T47D (cell line): Measurements from ENCODE around the gene MB.

Experiments used
- DNase-seq, 2 experiments: peaks; one replicate each; pipeline versions ENCODE4 v3.0.0 to v3.0.0-alpha.2; 2011 to 2012; ENCODE audit warnings: low read depth in 1 of 2, low spot score in 1 of 2
- JUND ChIP-seq: IDR thresholded peaks from 2 replicates; pipeline ENCODE4 v1.6.1; 2012; ENCODE audit warnings: low read depth
- in situ Hi-C: cut with HindIII; loops from 2 replicates; pipeline ENCODE4 v1.10.0; 2016; ENCODE audit warnings: low sequenced_read_pairs, low pct_unique_long_range_greater_than_20kb

The MB gene

DNA sequence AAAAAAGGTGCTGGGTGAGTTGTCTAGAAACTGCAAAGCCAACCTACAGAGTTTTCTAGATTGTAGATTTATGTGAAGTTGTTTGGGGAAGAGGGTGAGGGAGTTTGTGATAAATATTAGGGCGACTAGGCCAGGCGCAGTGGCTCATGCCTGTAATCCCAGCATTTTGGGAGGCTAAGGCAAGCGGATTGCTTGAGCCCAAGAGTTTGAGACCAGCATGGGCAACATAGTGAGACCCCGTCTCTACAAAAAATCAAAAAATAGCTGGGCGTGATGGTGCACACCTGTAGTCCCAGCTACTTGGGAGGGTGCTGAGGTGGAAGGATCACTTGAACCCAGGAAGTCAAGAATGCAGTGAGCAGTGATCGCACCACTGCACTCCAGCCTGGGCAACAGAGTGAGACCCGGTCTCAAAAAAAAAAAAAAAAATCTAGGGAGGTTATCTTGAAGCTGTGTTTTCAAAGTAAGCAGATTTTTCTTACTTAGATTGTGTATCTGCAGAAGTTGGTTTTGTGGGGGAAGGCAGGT lies 32.0 kb upstream of the MB start:
- TF ChIP-seq JUND: no peak
- in situ Hi-C loops: no loop called here
- DNase-seq: no peak

DNA sequence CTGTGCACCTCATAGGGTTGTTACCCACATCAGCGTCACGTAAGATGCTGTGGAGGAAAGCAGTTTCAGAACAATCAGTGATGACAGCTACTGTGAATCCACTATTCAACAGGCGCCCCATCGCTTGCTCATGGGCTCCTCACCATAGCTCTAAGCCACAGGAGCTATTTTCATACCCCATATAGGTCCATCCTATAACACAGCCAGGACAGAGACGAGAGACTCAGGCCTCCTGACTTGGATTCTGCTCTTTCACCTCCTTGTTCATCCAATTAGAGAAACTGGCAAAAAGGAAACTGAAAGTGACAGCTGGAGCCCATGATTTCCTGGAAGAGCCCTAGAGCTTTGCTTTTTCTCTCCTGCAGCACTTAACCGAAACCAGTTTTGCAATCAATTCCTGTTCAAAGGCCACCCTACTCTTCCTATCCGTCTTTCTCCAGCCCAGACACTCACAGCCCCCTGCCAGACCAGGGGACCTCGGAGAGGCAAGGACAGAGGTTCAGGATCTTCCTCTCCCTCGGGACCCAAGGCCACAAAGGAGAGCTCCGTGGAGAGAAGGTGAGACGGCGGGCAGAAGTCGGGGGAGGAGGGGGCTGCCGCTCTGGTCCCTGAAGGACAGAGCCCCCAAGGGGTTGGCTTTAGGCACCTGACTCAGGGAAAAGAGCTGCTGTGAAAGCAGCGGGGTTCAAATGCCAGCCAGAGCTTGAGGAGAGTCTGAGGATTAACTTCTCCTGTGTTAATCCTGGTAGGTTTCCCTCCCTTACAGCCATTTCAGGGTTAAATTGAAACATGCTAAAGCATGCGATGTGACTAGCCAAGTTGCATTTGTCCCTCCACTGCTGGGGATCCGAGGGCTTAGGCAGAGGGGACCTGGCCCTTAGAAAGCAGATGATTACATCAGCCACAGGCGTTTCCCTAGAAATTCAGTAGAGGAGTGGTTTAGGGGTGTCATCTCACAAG lies 31.2 kb upstream of the MB start, which contains the start of gene APOL6:
Gene APOL6, plus strand, starts transcription at position 381 of the 960 bp plus-strand sequence. CDS start 7,980 bp downstream, outside the sequence.
- peak; percentile 14 to 61 for DNase-seq
- in situ Hi-C loops: no loop called here
- no peak for TF ChIP-seq JUND

DNA sequence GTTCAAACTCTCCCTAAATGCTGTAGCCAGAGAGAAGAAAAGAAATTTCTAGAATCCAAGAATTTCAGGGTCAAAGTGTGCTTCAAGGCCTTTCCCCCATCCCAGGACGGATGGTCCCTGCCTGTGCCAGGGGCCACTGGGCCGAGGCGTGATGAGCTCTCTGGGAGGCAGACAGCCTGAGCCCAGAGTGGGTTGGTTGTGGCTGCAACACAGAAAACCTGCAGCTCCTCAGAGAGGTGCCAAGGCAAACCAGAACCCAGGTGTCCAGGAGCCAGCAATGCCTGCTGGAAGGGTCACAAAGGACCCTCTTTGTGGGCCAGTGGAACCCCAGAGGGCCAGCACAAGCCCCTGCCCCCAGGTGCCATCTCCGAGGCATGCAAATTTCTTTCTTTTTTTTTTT lies 28.5 kb upstream of the MB start:
- no peak for TF ChIP-seq JUND
- in situ Hi-C loops: no loop called here
- DNase-seq: no peak

DNA sequence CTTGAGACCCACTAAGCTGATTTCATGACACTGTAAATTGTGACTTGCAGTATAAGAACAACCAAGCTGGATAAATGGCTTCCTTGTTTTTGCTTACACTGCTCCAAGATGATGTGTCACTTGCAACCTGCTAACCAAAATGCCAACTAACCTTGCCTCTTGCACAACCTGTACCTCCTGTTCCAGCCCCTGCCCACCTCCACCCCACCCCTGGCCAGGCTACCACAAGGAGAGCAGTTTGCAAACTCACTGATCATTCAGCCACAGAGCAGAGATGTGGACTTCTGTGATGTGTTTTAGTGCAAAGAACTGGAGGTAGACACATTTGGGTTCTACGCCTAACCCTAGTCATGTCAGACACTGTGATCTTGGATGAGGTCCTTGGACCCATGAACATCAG lies 26.9 kb upstream of the MB start:
- no peak for DNase-seq
- in situ Hi-C loops: no loop called here
- TF ChIP-seq JUND: no peak

DNA sequence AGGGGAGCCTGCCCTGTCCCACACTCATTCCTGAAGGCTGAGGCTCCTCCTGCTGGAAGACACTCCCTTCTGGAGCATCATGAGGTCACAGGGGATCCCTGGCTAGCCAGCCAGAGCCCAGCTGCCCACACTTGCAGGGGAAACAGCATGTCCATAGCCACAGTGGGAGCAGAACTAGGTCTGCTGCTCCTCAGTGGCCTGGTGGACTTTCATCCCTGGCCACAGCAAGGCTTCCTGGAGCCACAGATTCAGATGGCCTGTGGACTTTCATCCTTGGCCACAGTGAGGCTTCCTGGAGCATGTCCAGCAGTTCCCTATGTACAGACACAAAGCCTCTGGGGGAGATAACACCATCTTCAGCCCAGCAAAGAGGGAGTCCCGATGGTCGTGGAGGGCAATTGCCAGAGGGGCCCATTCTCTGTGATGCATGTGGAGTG lies 25.2 kb upstream of the MB start:
- in situ Hi-C loops: no loop called here

DNA sequence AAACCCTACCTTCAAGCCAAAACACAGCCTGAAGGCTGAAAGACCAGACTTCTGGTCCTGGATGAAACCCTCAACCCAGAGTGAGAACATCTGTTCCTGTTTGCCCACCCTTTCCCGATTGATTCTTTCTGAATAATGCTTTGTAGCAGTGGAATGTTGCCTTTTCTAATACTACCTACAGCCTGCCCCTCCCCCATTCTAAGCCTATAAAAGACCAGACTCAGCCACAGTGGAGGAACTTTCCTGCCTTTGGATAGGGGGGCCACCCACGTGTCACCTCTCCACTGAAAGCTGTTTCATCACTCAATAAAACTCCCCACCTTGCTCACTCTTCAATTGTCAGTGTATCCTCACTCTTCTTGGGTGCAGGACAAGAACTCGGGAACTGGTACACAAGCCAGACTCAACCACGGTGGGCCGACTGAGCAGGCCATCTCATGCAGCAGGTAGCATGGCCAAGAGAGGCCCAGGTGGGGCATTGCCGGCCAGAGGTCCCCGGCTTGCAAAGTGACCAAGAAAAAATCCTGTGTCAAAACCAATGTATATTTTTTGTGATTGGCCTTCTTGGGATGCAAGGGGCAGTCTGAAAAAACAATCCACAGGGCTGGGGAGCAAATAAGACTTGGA lies 24.5 kb upstream of the MB start:
- DNase-seq: no peak
- no peak for TF ChIP-seq JUND
- in situ Hi-C loops: no loop called here

More for the DNA sequence above, 25.2 kb upstream of the MB start:
- TF ChIP-seq JUND: no peak
- no peak for DNase-seq

DNA sequence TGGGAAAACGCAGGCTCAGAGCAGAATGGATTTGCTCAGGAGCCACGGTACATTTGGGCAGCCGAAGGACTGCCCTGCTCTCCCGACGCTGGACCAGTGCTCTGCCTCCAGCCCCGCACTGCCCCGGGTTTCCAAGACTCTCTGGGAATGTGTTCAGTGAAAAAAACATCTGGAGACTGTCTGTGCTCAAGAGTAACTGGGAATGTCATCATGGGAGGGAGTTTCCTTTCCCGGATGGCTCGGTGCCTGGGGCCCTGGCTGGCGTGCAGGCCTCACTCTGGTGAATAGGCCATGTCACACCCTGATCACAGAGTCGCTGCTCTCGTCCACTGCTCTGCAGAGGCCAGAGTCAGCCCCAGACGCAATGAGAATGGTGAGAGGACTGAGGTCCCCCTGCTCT lies 21.3 kb upstream of the MB start:
- no peak for TF ChIP-seq JUND
- no peak for DNase-seq
- in situ Hi-C loops: no loop called here

DNA sequence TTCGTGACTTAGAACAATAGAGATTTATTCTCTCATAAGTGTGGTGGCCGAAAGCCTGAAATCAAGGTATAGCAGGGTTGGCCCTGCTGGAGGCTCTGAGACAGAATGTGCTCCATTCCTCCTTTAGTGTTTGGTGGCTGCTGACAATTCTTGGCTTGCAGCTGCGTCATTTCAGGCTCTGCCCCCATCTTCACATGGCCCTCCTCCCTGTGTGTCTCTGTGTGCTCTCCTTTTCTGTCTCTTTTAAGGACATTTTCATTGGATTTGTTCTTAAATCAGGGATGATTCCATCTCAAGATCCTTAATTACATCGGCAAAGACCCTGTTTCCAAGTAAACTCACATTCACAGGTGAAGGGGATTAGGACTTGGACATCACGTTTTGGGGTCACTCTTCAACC lies 20.9 kb upstream of the MB start:
- no peak for TF ChIP-seq JUND

DNA sequence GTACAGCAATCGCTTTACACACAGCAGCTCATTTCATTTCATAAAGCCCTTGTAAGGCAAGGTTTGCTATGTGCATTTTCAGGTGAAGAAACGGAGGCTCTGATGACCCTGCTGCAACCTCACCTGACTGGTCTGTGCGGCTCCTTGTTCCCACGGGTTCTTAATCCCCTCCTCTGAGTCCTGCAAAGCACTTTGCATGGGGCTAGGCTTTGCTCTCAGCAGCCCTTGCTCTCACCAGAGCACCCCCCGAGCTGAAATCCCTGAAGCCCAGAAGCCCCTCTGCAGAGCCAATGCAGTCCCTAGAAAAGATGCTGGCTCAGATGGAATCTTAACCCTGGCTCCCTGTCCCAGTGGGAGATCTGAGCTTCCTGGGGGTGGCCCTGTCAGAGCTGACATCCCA lies 20.1 kb upstream of the MB start:
- no peak for DNase-seq
- in situ Hi-C loops: no loop called here
- no peak for TF ChIP-seq JUND

More for the DNA sequence above, 20.9 kb upstream of the MB start:
- in situ Hi-C loops: no loop called here
- DNase-seq: no peak

DNA sequence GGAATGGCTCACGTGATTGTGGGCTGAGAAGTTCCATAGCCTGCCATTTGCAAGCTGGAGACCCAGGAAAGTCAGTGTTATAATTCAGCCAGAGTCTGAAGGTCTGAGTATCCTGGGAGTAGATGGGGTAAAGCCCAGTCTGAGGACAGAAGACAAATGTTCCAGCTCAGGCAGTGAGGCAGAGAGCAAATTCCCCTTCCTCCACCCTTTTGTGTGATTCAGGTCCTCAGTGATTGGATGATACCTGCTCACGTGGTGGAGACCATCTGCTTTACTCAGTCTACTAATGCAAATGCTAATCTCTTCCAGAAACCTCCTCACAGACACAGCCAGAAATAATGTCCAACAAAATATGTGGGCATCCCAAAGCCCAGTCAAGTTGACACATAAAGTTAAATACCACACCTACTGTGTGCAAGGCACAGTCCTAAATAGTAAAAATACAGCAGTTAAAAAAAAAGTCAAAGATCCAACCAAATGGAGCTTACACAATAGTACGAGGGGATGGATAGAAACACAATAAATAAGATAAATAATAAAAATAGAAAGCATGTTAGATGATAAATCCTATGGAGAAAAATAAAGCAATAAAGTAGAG lies 17.9 kb upstream of the MB start:
- DNase-seq: no peak
- in situ Hi-C loops: no loop called here
- TF ChIP-seq JUND: no peak

DNA sequence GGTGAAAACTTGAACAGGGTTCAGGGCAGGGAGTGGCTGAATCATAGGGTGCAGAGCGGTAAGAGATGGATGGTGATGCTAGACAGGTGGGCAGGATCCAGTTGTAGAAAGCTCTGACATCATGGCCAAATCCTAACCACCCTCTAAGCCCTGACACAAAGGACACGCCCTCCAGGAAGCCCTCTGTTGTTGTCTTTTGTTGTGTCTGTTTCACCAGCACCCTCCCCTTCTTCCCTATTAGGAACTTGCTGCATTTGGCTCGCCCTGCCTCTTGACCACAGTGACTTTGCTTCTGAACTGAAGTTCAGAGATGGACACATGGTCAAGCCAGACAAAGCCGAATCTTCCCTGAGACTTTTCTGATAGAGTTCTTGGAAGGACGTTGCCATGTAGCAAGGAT lies 16.9 kb upstream of the MB start:
- no peak for DNase-seq
- TF ChIP-seq JUND: no peak
- in situ Hi-C loops: no loop called here

DNA sequence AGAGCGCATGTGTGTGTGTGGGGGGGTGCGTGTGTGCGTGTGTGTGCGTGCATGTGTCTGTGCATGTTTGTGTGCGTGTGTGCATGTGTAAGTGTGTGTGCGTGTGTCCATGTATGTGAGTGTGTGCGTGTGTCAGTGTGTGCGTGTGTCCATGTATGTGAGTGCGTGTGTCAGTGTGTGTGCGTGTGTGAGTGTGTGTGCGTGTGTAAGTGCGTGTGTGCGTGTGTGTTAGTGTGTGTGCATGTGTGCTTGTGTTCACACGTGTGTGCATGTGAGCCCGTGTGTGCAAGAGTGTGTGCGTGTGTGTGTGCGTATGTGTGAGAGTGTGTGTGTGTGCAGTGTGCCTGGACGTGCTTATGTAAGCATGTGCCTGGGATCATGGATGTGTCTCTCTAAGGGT lies 16.4 kb upstream of the MB start:
- DNase-seq: no peak
- in situ Hi-C loops: no loop called here
- no peak for TF ChIP-seq JUND

DNA sequence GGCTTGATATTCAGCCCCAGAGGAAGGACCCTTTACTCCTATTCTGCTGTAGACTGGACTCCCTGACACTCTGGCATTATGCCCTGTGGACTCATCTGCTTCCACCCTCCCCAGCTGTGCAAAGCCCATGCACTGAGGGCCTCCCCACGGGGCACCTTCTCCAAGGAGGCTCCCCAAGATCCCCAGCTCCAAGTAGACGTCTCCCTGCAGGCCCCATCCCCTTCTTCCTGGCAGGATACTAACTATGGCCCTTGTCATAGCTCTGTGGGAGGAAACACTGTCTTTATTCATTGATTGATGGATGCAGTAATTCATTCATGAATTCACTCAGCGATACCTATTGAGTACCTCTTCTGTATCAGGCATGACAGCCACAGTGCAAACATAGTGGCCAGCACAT lies 15.8 kb upstream of the MB start:
- in situ Hi-C loops: no loop called here
- no peak for DNase-seq
- TF ChIP-seq JUND: no peak
